SK-N-DZ (cell line): ENCODE results near the gene CBL. TPM values are rescaled to one million over a fixed set of nuclear protein-coding genes. Genes with fewer than 3 reads are reported as not detected.
"Not testable (repeated sequence)": the region's sequence is repeated elsewhere in the genome, so short reads cannot be mapped to it uniquely, and the experiment has no call there.

Experiments
- DNase-seq: peaks from one replicate; pipeline ENCODE4 v3.0.0-alpha.2; 2015; ENCODE audit warnings: low spot score
- polyA plus RNA-seq, 2 experiments: library from polyadenylated mRNA; depleted of rRNA; stranded (reverse); fragments of >200 nt; gene quantifications; 2 replicates each; pipeline ENCODE4 v1.2.3, GENCODE V29; 2014

The CBL gene
- polyA plus RNA-seq (2014; cell fraction: cytosol; rRNA removed): 6.9 and 8.0 TPM in 2 replicates
- 3.2 and 4.8 TPM in 2 replicates for polyA plus RNA-seq (2014; cell fraction: nucleus; rRNA removed)

GRCh38 chr11:119205574-119206510 lies at the start of gene CBL:
CBL (plus strand) TSS chr11:119206339; CDS start chr11:119206418, 79 bp downstream.
- peak; percentile 81 for DNase-seq

DNA sequence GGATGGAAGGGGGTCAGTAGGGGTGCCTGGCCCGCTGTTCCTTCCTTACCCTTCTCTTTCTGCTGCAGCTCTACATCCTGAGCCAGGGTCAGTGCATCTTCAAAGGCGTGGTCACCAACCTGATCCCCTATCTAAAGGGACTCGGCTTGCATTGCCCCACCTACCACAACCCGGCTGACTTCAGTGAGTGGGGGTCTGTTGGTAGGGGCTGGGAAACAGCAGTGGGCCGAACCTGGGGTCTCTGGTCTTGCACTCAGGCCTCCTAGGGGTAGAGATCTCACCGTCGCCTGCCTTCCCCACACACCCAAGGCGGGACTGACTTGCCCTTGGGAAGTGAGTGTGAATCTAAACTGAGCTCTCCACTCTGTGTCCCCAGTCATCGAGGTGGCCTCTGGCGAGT lies 49.6 kb upstream of the CBL start:
- DNase-seq: no peak

DNA sequence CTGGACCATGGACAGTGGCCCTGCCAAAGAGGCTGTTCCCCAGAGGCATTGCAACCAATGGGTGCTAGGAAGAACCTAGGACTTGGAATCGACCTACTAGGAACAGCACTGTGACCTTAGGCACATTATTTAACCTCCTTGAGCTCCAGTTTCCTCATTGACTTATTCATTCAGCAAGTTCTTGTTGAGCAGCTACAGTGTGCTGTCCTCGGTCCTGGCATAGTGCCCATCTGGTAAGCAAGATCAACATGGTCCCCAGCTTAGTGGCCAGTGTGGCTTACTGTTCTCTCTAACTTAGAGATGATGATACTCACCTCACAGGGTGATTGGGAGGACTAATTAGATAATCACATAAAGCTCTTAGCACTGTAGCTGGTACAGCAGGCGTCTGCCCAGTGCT lies 49.1 kb upstream of the CBL start:
- no peak for DNase-seq

DNA sequence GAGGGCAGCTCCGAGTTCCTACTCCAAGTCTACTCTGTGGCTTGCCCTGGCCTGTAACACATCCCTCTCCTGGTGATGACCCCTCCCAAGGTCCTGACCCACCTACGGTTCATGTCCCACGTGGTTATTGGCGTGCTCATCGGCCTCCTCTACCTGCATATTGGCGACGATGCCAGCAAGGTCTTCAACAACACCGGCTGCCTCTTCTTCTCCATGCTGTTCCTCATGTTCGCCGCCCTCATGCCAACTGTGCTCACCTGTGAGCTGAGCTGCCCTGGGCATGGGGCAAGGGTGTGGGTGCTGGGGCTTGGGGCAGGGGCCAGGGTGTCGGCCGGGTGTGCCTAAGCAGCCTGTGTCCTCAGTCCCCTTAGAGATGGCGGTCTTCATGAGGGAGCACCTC lies 47.7 kb upstream of the CBL start:
- no peak for DNase-seq

GRCh38 chr11:119160151-119160550 lies 46.0 kb upstream of the CBL start:
- no peak for DNase-seq

- DNase-seq: no peak
These were observed 44.3 kb upstream of the CBL start for GRCh38 chr11:119161871-119162270.

- no peak for DNase-seq
These were observed 39.6 kb upstream of the CBL start for GRCh38 chr11:119166368-119167076.

DNA sequence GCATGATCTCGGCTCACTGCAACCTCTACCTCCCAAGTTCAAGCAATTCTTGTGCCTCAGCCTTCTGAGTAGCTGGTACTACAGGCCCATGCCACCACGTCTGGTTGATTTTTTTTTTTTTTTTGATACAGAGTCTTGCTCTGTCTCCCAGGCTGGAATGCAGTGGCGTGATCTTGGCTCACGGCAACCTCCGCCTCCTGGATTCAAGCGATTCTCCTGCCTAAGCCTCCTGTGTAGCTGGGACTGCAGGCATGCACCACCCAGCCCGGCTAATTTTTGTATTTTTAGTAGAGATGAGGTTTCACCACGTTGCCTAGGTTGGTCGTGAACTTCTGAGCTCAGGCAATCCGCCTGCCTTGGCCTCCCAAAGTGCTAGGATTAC lies 39.1 kb upstream of the CBL start:
- DNase-seq: not testable (repeated sequence)

DNA sequence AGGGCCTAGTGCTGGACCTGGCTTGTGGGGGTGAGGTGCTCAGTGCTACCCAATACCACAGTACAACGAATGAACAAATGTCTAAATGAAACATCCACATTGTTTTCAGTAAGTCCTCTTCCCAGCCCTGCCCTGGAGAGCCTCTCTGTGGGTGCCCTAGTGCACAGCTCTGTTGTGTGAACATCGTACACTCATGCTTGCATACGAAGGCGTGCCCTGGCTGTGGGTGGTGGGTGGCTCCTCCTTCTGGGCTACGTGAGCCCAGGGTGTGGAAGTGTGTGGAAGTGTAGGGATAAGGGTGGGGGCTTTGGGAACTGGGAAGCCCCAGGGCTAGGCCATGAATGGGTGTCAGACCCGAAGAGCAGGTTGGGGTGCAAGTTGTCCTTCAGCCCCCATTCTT lies 38.2 kb upstream of the CBL start:
- no peak for DNase-seq

DNA sequence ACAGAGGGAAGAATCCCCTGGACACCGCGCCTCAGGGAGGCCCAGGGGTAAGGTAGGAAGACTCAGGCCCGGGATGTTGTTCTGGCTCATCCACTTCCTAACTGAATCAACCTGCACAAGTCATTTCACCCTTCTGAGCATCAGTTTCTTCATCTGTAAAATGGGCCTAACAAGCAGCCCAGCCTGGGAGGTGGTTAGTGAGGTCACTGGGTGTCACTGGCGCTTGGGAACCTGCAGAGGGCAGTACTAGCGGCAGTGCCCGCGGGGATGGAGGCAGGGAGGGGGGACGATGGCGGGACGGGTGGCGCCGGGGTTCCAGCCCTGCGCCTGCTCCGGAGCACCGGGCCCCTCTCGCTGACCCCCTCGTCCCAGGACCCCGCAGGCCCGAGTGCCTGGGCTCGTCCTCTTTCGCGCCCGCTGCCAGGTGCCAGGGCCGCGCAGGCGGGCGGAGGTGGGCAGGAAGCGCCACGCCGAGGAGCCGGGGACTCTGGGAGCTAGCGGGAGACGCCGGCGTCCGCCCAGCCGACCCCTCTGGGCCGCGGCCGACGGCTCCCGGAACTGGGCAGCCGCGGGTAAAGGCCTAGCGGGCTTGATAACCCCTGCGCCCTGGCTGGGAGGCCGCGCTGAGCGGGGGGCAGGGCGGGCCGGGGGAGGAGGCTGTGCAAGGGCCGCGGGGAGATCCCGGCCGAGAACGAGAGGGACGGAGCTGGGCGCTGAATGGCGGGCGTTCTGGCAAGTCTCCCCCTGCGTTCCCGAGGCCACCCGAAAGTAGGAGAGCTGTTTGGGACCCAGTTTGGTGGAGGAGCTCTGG lies 37.5 kb upstream of the CBL start, which contains the start of gene NLRX1:
Gene NLRX1, plus strand, starts transcription at position 255 of the 811 bp plus-strand sequence. CDS start 2,679 bp downstream, outside the sequence.
- no peak for DNase-seq

GRCh38 chr11:119169282-119169719 lies 36.8 kb upstream of the CBL start:
- no peak for DNase-seq

DNA sequence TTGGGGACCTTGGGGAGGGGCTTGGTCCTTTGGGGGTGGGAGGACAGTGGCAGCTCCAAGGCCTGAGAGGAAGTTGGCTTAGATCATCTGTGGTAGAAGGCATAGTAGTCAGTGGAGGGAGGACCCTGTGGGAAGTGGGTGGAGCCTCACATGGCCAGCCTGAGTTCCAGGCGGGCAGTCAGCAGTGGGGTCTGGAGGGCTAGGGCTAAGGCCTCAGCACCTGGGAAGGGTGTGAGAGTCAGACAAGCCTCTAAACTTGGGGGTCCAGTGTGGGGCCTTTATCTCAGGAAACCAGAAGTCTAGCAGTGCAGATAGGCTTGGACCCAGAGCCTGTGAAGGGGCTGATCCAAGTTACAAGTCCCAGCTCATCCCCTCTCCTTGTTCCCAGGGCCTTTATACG lies 33.6 kb upstream of the CBL start:
- no peak for DNase-seq

DNA sequence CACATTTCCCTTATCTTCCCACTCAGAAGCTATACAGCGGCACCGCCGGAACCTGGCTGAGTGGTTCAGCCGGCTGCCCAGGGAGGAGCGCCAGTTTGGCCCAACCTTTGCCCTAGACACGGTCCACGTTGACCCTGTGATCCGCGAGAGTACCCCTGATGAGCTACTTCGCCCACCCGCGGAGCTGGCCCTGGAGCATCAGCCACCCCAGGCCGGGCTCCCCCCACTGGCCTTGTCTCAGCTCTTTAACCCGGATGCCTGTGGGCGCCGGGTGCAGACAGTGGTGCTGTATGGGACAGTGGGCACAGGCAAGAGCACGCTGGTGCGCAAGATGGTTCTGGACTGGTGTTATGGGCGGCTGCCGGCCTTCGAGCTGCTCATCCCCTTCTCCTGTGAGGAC lies 32.7 kb upstream of the CBL start:
- no peak for DNase-seq

DNA sequence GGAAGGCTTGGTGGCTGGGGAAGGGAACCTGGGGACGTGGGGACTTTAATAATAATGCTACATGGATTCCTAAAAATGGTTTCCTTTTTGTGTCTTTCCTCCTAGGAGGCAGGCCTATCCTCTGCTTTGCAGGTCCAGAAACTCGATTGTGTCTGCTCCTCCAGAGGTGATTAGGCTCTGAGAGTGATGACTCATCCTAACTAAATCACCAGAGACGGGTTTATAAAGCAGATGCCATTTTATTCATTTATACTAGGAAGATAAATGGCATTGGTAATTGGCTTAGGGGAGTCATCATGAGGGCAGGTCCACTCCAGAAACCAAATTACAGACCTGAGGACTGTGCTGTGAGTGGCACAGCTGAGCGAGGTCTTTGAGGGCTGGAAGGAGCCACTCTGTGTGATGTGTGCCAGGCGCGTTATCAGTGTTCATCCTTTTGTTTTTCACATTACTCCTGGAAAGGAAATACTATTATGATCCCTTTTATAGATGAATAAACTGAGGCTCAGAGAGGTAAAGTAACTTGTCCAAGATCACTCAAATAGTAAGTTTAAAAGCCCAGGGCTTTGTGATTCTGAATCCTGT lies 30.6 kb upstream of the CBL start:
- peak; percentile 71 for DNase-seq

GRCh38 chr11:119178166-119178680 lies 27.9 kb upstream of the CBL start:
- DNase-seq: no peak

- DNase-seq: no peak
These were observed 26.8 kb upstream of the CBL start for GRCh38 chr11:119179342-119179741.

DNA sequence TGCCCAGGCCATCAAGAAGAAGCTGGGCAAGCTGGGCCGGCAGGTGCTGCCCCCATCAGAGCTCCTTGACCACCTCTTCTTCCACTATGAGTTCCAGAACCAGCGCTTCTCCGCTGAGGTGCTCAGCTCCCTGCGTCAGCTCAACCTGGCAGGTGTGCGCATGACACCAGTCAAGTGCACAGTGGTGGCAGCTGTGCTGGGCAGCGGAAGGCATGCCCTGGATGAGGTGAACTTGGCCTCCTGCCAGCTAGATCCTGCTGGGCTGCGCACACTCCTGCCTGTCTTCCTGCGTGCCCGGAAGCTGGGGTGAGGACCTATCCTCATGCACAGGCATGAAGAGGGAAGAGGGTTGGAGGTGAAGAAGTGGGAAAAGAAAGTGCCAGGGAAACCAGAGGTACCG lies 26.2 kb upstream of the CBL start:
- no peak for DNase-seq

DNA sequence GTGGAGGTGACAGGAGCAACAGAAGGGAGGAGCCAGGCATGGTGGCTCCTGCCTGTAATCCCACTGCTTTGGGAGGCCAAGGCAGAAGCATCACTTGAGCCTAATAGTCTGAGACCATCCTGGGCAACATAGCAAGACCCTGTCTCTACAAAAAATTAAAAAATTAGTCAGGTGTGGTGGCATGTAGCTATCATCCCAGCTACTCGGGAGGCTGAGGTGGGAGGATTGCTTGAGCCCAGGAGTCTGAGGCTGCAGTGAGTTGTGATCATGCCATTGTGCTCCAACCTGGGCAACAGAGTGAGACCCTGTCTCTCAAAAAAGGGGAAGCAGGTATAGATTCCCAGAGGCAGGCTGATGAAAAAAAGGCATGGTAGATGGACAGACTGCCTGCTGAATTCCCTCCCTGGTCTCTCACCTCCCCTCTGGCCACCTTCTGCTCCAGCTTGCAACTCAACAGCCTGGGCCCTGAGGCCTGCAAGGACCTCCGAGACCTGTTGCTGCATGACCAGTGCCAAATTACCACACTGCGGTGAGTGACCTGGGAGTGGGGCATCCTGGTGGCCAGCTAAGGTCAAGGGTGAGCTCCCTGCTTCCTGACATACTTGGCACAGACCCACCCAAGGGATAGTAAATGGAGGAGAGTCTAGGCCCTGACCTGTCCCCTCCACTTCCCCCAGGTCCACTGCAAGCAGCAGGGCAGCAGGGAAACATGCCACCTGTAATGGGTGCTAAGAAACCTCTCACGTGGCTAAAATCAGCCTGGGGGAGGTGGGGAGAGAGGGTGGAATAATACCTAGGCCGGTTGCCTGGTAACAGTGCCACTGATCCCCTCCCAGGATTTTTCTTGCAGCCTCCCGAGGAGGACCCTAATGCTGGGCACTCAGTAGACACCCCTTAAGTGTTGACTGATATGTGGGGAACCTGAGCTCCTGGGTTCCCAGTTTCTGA lies 25.1 kb upstream of the CBL start:
- no peak for DNase-seq

GRCh38 chr11:119181677-119182412 lies 24.3 kb upstream of the CBL start:
- no peak for DNase-seq
